HCT116 (cell line): ENCODE data around the gene PSME1. TPM values are rescaled to one million over a fixed set of nuclear protein-coding genes. Genes with fewer than 3 reads are reported as not detected.

Experiments
- ATAC-seq: fragments of 200-7000 bp; cut with Tn5 transposase; 2 replicates; pipeline ENCODE4 v1.9.1; 2020; ENCODE audit warnings: mild to moderate bottlenecking, moderate library complexity
- BruUV-seq: library from RNA; stranded (reverse); fragments of 400-500 nt; replicated peaks from 2 replicates; lab custom pipeline; 2021; lab: Mats Ljungman, UMichigan
- CTCF ChIA-PET: fragments of 300-600 bp; sonication (Branson Sonifier 250); formaldehyde crosslinking; loops from one replicate; lab custom pipeline; 2021; ENCODE audit warnings: antibody characterized with exemption; lab: Charles Lee
- POLR2A ChIA-PET: fragments of 300-600, 350-600 bp; sonication (Branson Sonifier 250); formaldehyde crosslinking; loops from one replicate; lab custom pipeline; 2021; ENCODE audit warnings: antibody characterized with exemption; lab: Charles Lee
- RAD21 ChIA-PET, 2 experiments: fragments of 300-600 bp; sonication (Branson Sonifier 250); formaldehyde crosslinking; loops; one replicate each; lab custom pipeline; 2023; ENCODE audit warnings: low total read pairs in 2 of 2; ENCODE audit not compliant: uncharacterized antibody in 2 of 2, unreplicated experiment in 2 of 2, low non-redundant PET in 1 of 2; lab: Charles Lee
- DNase-seq: peaks from one replicate; pipeline ENCODE4 v3.0.0-alpha.2; 2010; ENCODE audit warnings: low read depth, low spot score
- H2AFZ ChIP-seq: fragments of 200-600 bp; shearing (Covaris generic), sonication (generic); 2 replicates; pipeline ENCODE4 v1.6.1; 2017; ENCODE audit warnings: low read depth, mixed run types, mixed read lengths, antibody characterized with exemption, low read length; ENCODE audit not compliant: poor library complexity, severe bottlenecking
- H3K27ac ChIP-seq: 2 replicates; pipeline ENCODE4 v1.5.1; 2012; ENCODE audit warnings: low read depth, low read length
- H3K27me3 ChIP-seq: fragments of 200-600 bp; sonication (generic); 2 replicates; pipeline ENCODE4 v1.6.1; 2016; ENCODE audit warnings: mixed run types, low read length, mixed read lengths; ENCODE audit not compliant: insufficient read depth
- H3K36me3 ChIP-seq, 2 experiments: fragments of 200-500 bp in 1 of 2; fragments of 200-600 bp in 1 of 2; sonication (Bioruptor generic) in 1 of 2; sonication (generic) in 1 of 2; 2 replicates each; pipeline versions ENCODE4 v1.5.1 to v1.6.1; 2014 to 2016; ENCODE audit warnings: low read length in 2 of 2, inconsistent platforms in 1 of 2, mixed read lengths in 1 of 2, mixed run types in 1 of 2; ENCODE audit not compliant: insufficient read depth in 2 of 2, control insufficient read depth in 1 of 2
- H3K4me1 ChIP-seq, 2 experiments: fragments of 200-600 bp in 1 of 2; sonication (generic) in 1 of 2; 2 replicates each; pipeline versions ENCODE4 v1.5.1 to v1.6.1; 2012 to 2017; ENCODE audit warnings: low read length in 2 of 2, inconsistent platforms in 1 of 2, mild to moderate bottlenecking in 1 of 2, mixed read lengths in 1 of 2, mixed run types in 1 of 2, moderate library complexity in 1 of 2; ENCODE audit not compliant: insufficient read depth in 2 of 2, control insufficient read depth in 1 of 2
- H3K4me2 ChIP-seq: fragments of 200-600 bp; sonication (generic); 2 replicates; pipeline ENCODE4 v1.6.1; 2017; ENCODE audit warnings: mixed run types, low read length, mixed read lengths
- H3K4me3 ChIP-seq, 2 experiments: fragments of 200-600 bp in 1 of 2; sonication (generic) in 1 of 2; replicated peaks in 1 of 2; 2 replicates each; pipeline ENCODE4 v1.5.1; 2011 to 2016; ENCODE audit warnings: low read length in 2 of 2, control low read depth in 1 of 2, low read depth in 1 of 2, mild to moderate bottlenecking in 1 of 2, mixed read lengths in 1 of 2, mixed run types in 1 of 2
- H3K79me2 ChIP-seq: fragments of 200-600 bp; sonication (generic); 2 replicates; pipeline ENCODE4 v1.6.1; 2017; ENCODE audit warnings: mild to moderate bottlenecking, mixed run types, low read length, moderate library complexity, mixed read lengths; ENCODE audit not compliant: insufficient read depth
- H3K9ac ChIP-seq: fragments of 200-600 bp; sonication (generic); 2 replicates; pipeline ENCODE4 v1.6.1; 2016; ENCODE audit warnings: low read length, mixed read lengths
- H3K9me2 ChIP-seq: fragments of 200-600 bp; sonication (generic), shearing (Covaris generic); 2 replicates; pipeline ENCODE4 v1.6.1; 2017; ENCODE audit warnings: mixed run types, mild to moderate bottlenecking, moderate library complexity; ENCODE audit not compliant: insufficient read depth
- H3K9me3 ChIP-seq, 2 experiments: fragments of 200-500 bp in 1 of 2; fragments of 200-600 bp in 1 of 2; sonication (Bioruptor generic) in 1 of 2; sonication (generic) in 1 of 2; 2 replicates each; pipeline ENCODE4 v1.6.1; 2014 to 2017; ENCODE audit warnings: low read length in 2 of 2, mixed read lengths in 2 of 2, inconsistent platforms in 1 of 2, low read depth in 1 of 2, mild to moderate bottlenecking in 1 of 2, mixed run types in 1 of 2, moderate library complexity in 1 of 2; ENCODE audit not compliant: control insufficient read depth in 1 of 2, insufficient read depth in 1 of 2
- H4K20me1 ChIP-seq: fragments of 200-600 bp; sonication (generic), shearing (Covaris generic); 2 replicates; pipeline ENCODE4 v1.6.1; 2017; ENCODE audit warnings: mixed run types, mild to moderate bottlenecking, moderate library complexity; ENCODE audit not compliant: insufficient read depth
- ATF3 ChIP-seq: IDR thresholded peaks from 2 replicates; pipeline ENCODE4 v1.6.1; 2012
- CBX3 ChIP-seq: IDR thresholded peaks from 2 replicates; pipeline ENCODE4 v1.6.1; 2012; ENCODE audit warnings: low read depth
- CEBPB ChIP-seq: IDR thresholded peaks from 2 replicates; pipeline ENCODE4 v1.6.1; 2012; ENCODE audit warnings: low read depth
- CTCF ChIP-seq, 3 experiments: fragments of 200-600 bp in 1 of 3; sonication (generic) in 1 of 3; IDR thresholded peaks in 2 of 3; conservative IDR thresholded peaks in 1 of 3; 2 replicates each; pipeline ENCODE4 v1.5.1; 2012 to 2017; ENCODE audit warnings: low read depth in 2 of 3, low read length in 2 of 3, antibody characterized with exemption in 1 of 3, borderline replicate concordance in 1 of 3, control low read depth in 1 of 3, mild to moderate bottlenecking in 1 of 3, mixed read lengths in 1 of 3, mixed run types in 1 of 3, moderate library complexity in 1 of 3; ENCODE audit not compliant: insufficient read depth in 1 of 3
- EGR1 ChIP-seq: IDR thresholded peaks from 2 replicates; pipeline ENCODE4 v1.6.1; 2012; ENCODE audit warnings: low read depth
- EZH2 ChIP-seq: fragments of 200-600 bp; sonication (generic); IDR thresholded peaks from 2 replicates; pipeline ENCODE4 v1.6.1; 2017; ENCODE audit warnings: antibody characterized with exemption, mixed run types
- EZH2phosphoT487 ChIP-seq: fragments of 200-600 bp; IDR thresholded peaks from 2 replicates; pipeline ENCODE4 v1.6.1; 2018; ENCODE audit warnings: antibody characterized with exemption, borderline replicate concordance
- JUND ChIP-seq: IDR thresholded peaks from 2 replicates; pipeline ENCODE4 v1.6.1; 2012
- MAX ChIP-seq: IDR thresholded peaks from 2 replicates; pipeline ENCODE4 v1.6.1; 2012
- POLR2AphosphoS5 ChIP-seq: IDR thresholded peaks from 2 replicates; pipeline ENCODE4 v1.6.1; 2011; ENCODE audit warnings: mild to moderate bottlenecking, low read depth, low read length, moderate library complexity
- RAD21 ChIP-seq: IDR thresholded peaks from 2 replicates; pipeline ENCODE4 v1.6.1; 2012; ENCODE audit warnings: low read depth, mild to moderate bottlenecking
- REST ChIP-seq: IDR thresholded peaks from 2 replicates; pipeline ENCODE4 v1.6.1; 2012; ENCODE audit warnings: low read depth
- SP1 ChIP-seq: IDR thresholded peaks from 2 replicates; pipeline ENCODE4 v1.6.1; 2012; ENCODE audit warnings: low read depth
- SRF ChIP-seq: IDR thresholded peaks from 2 replicates; pipeline ENCODE4 v1.6.1; 2012; ENCODE audit warnings: low read depth
- TCF7L2 ChIP-seq: IDR thresholded peaks from 2 replicates; pipeline ENCODE4 v1.7.0; 2011; ENCODE audit warnings: borderline replicate concordance, inconsistent platforms; ENCODE audit not compliant: insufficient read depth, insufficient read length; ENCODE audit errors: extremely low read depth
- YY1 ChIP-seq: IDR thresholded peaks from 2 replicates; pipeline ENCODE4 v1.6.1; 2011; ENCODE audit warnings: low read length, low read depth, moderate library complexity, mild to moderate bottlenecking; ENCODE audit not compliant: insufficient replicate concordance; ENCODE audit errors: extremely low read depth
- ZBTB33 ChIP-seq: IDR thresholded peaks from 2 replicates; pipeline ENCODE4 v1.6.1; 2011; ENCODE audit warnings: mild to moderate bottlenecking, low read length, moderate library complexity; ENCODE audit not compliant: insufficient replicate concordance; ENCODE audit errors: extremely low read depth
- ZFX ChIP-seq: fragments of 450-650 bp; IDR thresholded peaks from 2 replicates; pipeline ENCODE4 v1.6.1; 2017
- ZNF274 ChIP-seq: fragments of 200-500 bp; sonication (Bioruptor generic); IDR thresholded peaks from 2 replicates; pipeline ENCODE4 v1.6.1; 2014; ENCODE audit warnings: mild to moderate bottlenecking, low read depth, low read length, inconsistent platforms
- intact Hi-C: fragments of 100-400 bp; cut with micrococcal nuclease; formaldehyde crosslinking; loops from 2 replicates; pipeline ENCODE4 v1.10.0; 2022
- total RNA-seq: library from RNA; stranded (reverse); gene quantifications from one replicate; pipeline ENCODE4 v1.2.1, GENCODE V29; 2021; ENCODE audit not compliant: unreplicated experiment

Gene PSME1
- total RNA-seq, 1 experiment from 2014 or later: 174 TPM

GRCh38 chr14:24184104-24184970 is 48.3 kb downstream of the PSME1 start:
- Histone ChIP-seq H3K27me3 (no peaks in the 10 kb centered on the region), H3K9me2 (no peaks in the 10 kb centered on the region), H3K9ac (no peak overlapping the region), H3K4me3 (no peak overlapping the region), H3K79me2 (peaks cover 37% of the 10 kb centered on the region), H3K9me3 (no peaks in the 10 kb centered on the region), H4K20me1 (no peaks in the 10 kb centered on the region), H3K36me3 (peaks cover 40 to 59% of the 10 kb centered on the region in 2 experiments; a peak in 3 of 4 replicates), H3K4me2 (no peak overlapping the region), H3K4me1 (peaks cover 11 to 13% of the 10 kb centered on the region in 2 experiments), H2AFZ (no peak overlapping the region), H3K27ac (no peak overlapping the region)
- POLR2A ChIA-PET: no interaction called here
- no peak for TF ChIP-seq ZBTB33
- TF ChIP-seq CBX3: no peak
- TF ChIP-seq ZNF274: no peak
- no peak for TF ChIP-seq MAX
- TF ChIP-seq EGR1: no peak
- TF ChIP-seq TCF7L2: no peak
- TF ChIP-seq REST: no peak
- no peak for TF ChIP-seq POLR2AphosphoS5
- no peak for TF ChIP-seq CEBPB
- no peak for TF ChIP-seq ZFX
- no peak for TF ChIP-seq YY1
- TF ChIP-seq RAD21: no peak
- TF ChIP-seq CTCF (IDR thresholded peaks at IDR 0.05 in 2 of 3, conservative IDR thresholded peaks at IDR 0.05 in 1 of 3; ENCODE audit: borderline replicate concordance in 1 of 3, insufficient read depth in 1 of 3, low read depth in 2 of 3, low read length in 2 of 3): no peak
- no peak for TF ChIP-seq ATF3
- TF ChIP-seq EZH2: no peak
- no peak for TF ChIP-seq SP1
- no peak for TF ChIP-seq SRF
- no peak for TF ChIP-seq EZH2phosphoT487
- TF ChIP-seq JUND: no peak
- no peak for ATAC-seq
- no peak for DNase-seq
- no TSS peak for BruUV-seq
- CTCF ChIA-PET: no interaction called here
- intact Hi-C loops: no loop called here
- RAD21 ChIA-PET: no interaction called here
